Tibial artery (tissue), 4 donors: Measurements from ENCODE around the gene ST3GAL5.
"Not testable (repeated sequence)": the region's sequence is repeated elsewhere in the genome, so short reads cannot be mapped to it uniquely, and the experiment has no call there.

ENCODE experiments used
- DNase-seq, 2 donors: peaks; one replicate each; pipeline ENCODE4 v3.0.0-alpha.2; 2019
- H3K27ac ChIP-seq, 2 donors: fragments of 200-600 bp; sonication (generic) in 1 of 2; 1 replicate in 1 of 2; 2 replicates in 1 of 2; pipeline ENCODE4 v1.5.1; 2018 to 2019; ENCODE audit warnings: mild to moderate bottlenecking in 1 of 2
- H3K27me3 ChIP-seq, 2 donors: fragments of 200-600 bp; sonication (generic) in 1 of 2; one replicate each; pipeline versions ENCODE4 v1.5.1 to v1.6.0; 2016 to 2019
- H3K36me3 ChIP-seq, 3 donors: fragments of 200-600 bp; sonication (generic) in 2 of 3; one replicate each; pipeline ENCODE4 v1.5.1; 2016 to 2019; ENCODE audit warnings: mild to moderate bottlenecking in 2 of 3
- H3K4me1 ChIP-seq, 4 donors: fragments of 200-600 bp; sonication (generic) in 2 of 4; 1 replicate in 3 of 4; 2 replicates in 1 of 4; pipeline ENCODE4 v1.5.1; 2016 to 2019
- H3K4me3 ChIP-seq, 2 donors: fragments of 200-600 bp; sonication (generic) in 1 of 2; 1 replicate in 1 of 2; 2 replicates in 1 of 2; pipeline ENCODE4 v1.5.1; 2018 to 2019; ENCODE audit warnings: mild to moderate bottlenecking in 2 of 2
- H3K9me3 ChIP-seq, 3 donors: fragments of 200-600 bp; sonication (generic) in 1 of 3; one replicate each; pipeline ENCODE4 v1.5.1; 2016 to 2019
- intact Hi-C: fragments of 100-400 bp; cut with DNase I; formaldehyde crosslinking; loops from one replicate; pipeline ENCODE4 v1.15.0; 2023; ENCODE audit warnings: low total_unique reads
- TF ChIP-seq, protein P1 (sequence below), 2 experiments: fragments of 200-600 bp in 1 of 2; fragments of 450-650 bp in 1 of 2; IDR thresholded peaks; one replicate each; pipeline ENCODE4 v1.5.1; 2017 to 2019; ENCODE audit warnings: antibody characterized with exemption in 2 of 2, mild to moderate bottlenecking in 1 of 2, moderate library complexity in 1 of 2

Gene ST3GAL5

DNA sequence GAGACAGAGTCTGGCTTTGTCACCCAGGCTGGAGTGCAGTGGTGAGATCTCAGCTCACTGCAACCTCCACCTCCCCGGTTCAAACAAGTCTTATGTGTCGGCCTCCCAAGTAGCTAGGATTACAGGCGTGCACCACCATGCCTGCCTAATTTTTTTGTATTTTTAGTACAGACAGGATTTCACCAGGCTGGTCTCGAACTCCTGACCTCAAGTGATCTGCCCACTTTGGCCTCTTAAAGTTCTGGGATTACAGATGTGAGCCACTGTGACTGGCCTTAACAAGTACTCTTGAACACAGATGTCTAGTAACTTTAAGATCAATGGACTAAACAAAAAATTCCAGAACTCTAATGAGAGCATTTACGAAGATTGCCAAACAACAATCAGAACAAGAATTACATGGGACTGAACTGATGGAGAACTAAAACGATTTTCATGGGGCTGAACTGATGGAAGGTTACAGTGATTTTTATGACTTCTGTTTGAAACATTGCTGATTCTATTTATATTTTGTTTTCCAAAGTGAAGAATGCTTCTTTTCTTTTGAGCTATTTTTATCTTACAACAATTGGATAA is 46.5 kb upstream of the ST3GAL5 start:
- no peak overlapping the region for H3K4me3 ChIP-seq
- H3K9me3 ChIP-seq: no peaks in the 10 kb centered on the region
- no peaks in the 10 kb centered on the region for H3K36me3 ChIP-seq
- TF ChIP-seq, protein P1, sequence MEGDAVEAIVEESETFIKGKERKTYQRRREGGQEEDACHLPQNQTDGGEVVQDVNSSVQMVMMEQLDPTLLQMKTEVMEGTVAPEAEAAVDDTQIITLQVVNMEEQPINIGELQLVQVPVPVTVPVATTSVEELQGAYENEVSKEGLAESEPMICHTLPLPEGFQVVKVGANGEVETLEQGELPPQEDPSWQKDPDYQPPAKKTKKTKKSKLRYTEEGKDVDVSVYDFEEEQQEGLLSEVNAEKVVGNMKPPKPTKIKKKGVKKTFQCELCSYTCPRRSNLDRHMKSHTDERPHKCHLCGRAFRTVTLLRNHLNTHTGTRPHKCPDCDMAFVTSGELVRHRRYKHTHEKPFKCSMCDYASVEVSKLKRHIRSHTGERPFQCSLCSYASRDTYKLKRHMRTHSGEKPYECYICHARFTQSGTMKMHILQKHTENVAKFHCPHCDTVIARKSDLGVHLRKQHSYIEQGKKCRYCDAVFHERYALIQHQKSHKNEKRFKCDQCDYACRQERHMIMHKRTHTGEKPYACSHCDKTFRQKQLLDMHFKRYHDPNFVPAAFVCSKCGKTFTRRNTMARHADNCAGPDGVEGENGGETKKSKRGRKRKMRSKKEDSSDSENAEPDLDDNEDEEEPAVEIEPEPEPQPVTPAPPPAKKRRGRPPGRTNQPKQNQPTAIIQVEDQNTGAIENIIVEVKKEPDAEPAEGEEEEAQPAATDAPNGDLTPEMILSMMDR (IDR thresholded peaks at IDR 0.05): no peak
- H3K27me3 ChIP-seq: no peaks in the 10 kb centered on the region
- no peak overlapping the region for H3K27ac ChIP-seq
- H3K4me1 ChIP-seq: peaks cover 0 to 3% (median 2%) of the 10 kb centered on the region in 4 donors
- no peak for DNase-seq
- intact Hi-C loops: no loop called here

DNA sequence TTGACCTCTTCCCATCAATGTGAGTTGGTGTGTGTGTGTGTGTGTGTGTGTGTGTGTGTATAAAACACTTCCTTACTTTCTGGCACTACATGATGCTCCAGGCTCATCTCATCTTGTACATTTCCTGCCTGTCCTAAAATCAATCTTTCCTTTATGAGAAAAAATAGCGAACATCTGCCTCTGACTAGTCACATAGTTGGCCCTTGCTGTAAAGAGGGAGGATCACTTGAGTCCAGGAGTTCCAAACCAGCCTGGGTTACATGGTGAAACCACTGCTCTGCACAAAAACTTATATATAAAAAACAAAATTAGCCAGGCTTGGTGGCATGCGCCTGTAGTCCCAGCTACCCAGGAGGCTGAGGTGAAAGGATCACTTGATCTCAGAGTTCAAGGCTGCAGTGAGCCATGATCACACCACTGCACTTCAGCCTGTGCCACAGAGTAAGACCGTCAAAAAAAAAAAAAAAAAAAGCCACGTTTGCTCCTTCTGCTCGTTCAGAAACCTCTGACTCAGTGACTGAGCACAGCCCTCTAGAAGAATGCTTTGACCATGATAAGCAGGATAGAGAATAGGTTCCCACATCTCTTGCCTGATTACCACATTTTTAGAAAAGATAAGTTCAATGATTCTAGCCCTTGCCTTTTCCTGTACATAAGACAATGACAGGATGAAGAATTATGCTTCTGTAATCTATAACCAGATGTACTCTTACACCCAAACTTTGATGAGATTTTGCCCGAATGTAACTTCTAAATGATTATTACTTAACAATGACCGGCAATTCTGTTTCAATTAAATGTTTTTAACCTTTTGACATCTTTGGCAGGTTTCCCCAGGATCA is 45.2 kb upstream of the ST3GAL5 start:
- no peaks in the 10 kb centered on the region for H3K36me3 ChIP-seq
- peaks cover 0 to 4% (median 2%) of the 10 kb centered on the region in 4 donors for H3K4me1 ChIP-seq
- no peak overlapping the region for H3K4me3 ChIP-seq
- H3K27me3 ChIP-seq: no peaks in the 10 kb centered on the region
- intact Hi-C loops: no loop called here
- H3K27ac ChIP-seq: no peak overlapping the region
- DNase-seq: no peak
- no peaks in the 10 kb centered on the region for H3K9me3 ChIP-seq
- TF ChIP-seq, protein P1 (IDR thresholded peaks at IDR 0.05): no peak

DNA sequence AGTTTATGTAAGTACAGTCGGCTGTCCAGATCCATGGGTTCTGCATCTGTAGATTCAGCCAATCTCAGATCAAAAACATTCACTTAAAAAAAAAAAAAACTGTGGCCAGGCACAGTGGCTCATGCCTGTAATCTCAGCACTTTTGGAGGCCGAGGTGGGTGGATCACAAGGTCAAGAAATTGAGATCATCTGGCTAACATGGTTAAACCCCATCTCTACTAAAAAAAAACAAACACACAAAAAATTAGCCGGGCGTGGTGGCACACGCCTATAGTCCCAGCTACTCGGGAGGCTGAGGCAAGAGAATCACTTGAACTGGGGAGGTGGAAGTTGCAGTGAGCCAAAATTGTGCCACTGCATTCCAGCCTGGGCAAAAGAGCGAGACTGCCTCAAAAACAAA is 42.4 kb upstream of the ST3GAL5 start:
- intact Hi-C loops, H3K9me3 ChIP-seq, H3K4me3 ChIP-seq, DNase-seq, H3K36me3 ChIP-seq, H3K27me3 ChIP-seq, H3K4me1 ChIP-seq, H3K27ac ChIP-seq: not testable (repeated sequence)

DNA sequence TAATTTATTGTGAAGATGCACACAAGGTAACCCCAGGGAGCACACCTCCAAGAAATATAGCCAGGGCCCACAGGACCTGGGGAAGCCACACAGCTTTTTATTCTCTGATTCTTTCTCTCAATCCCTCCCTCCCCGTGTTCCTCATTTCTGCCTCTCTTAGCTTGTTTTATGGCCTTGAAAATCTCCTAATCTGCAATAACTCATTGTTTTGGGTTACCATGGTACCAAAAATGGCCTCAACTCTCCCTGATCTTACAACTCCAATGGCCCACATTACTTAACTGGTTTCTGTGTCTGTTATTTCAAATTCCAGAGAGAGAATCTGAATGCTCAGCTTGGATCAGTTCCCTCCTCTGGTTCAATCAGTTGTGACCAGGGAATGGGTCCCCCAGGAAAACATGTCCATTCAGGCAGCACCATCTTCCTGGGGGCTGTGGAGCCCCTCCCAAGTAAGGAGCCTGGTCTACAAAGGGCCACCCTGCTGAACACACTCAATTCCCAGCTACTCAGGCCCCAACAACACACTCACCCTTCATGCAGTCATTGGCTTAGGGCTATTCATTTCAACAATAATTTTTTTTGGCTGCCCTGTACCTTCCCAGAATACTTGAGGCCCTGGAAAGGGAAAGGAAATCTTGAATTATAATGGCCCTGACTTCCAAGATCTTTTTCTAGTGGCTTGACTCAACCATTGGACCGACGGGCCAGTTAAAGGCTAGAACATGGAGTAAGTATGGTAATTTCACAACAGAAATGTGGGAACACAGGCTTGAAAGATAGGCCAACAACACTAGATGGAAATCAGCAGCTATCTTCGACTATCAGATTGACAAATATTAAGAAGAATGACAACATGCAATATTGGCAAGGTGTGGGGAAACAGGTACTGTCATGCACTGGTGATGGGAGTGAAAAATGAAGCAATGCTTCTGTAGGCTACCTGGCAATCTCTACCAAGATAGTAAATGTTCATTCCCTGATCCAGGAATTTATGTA is 41.6 kb upstream of the ST3GAL5 start:
- H3K36me3 ChIP-seq: no peaks in the 10 kb centered on the region
- H3K27ac ChIP-seq: no peak overlapping the region
- H3K9me3 ChIP-seq: no peaks in the 10 kb centered on the region
- DNase-seq: peak in 1 of 2 donors; percentile 74
- no peak overlapping the region for H3K4me3 ChIP-seq
- TF ChIP-seq, protein P1 (IDR thresholded peaks at IDR 0.05): no peak
- H3K4me1 ChIP-seq: peaks cover 0 to 8% (median 0%) of the 10 kb centered on the region in 4 donors
- H3K27me3 ChIP-seq: no peaks in the 10 kb centered on the region
- intact Hi-C loops: no loop called here

DNA sequence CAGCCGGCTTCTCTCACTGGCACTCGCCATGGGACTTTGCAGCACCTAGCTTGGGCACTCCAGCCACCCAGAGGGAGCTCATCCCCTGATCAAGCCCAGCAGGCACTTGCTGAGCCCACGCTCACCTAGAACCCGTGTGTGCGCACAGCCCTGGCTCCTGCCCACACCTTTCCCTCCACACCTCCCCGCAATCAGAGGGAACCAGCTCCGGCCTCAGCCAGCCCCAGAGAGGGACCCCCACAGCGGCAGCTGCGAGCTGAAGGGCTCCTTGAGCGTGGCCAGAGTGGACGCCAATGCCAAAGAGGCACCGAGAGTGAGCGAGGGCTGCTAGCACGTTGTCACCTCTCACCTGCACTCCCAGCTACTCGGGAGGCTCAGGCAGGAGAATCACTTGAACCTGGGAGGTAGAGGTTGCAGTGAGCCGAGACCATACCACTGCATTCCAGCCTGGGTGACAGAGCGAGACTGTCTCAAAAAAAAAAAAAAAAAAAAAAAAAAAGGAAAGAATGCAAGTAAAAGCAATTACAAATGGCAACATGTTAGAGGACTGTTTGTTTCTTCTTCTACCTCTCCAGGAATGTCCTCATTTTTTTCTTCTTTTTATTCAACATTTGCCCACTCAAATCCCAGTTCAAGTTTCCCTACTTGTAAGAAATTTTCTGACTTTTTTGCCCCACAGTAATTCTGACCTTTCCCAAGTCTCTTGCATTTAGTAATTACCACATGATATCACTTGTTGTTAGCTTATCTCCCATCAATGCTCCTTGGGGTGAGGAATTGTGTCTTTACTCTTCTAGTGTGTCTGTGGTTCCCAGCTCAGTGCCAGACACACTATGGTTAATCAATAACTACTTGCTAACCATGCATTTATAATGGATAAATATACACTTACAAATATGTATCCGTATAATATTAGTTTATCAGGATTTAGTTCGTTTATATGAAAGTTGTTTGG is 40.6 kb upstream of the ST3GAL5 start:
- peaks cover 0 to 16% (median 0%) of the 10 kb centered on the region in 4 donors for H3K4me1 ChIP-seq
- TF ChIP-seq, protein P1 (IDR thresholded peaks at IDR 0.05): no peak
- H3K9me3 ChIP-seq: no peaks in the 10 kb centered on the region
- no peak overlapping the region for H3K27ac ChIP-seq
- no peaks in the 10 kb centered on the region for H3K27me3 ChIP-seq
- H3K4me3 ChIP-seq: no peak overlapping the region
- no peak for DNase-seq
- H3K36me3 ChIP-seq: no peaks in the 10 kb centered on the region
- intact Hi-C loops: no loop called here
